Breast epithelium (tissue), 4 donors: ENCODE data around the gene DR1. TPM values are rescaled to one million over a fixed set of nuclear protein-coding genes. Genes with fewer than 3 reads are reported as not detected.

Source experiments
- DNase-seq, 2 donors: peaks; one replicate each; pipeline ENCODE4 v3.0.0-alpha.2; 2019; ENCODE audit warnings: low spot score in 2 of 2
- H3K27ac ChIP-seq, 2 donors: fragments of 200-600 bp; sonication (generic) in 1 of 2; one replicate each; pipeline ENCODE4 v1.5.1; 2016 to 2019; ENCODE audit warnings: mild to moderate bottlenecking in 1 of 2
- H3K27me3 ChIP-seq, 2 donors: fragments of 200-600 bp; sonication (generic) in 1 of 2; one replicate each; pipeline versions ENCODE4 v1.5.1 to v1.6.0; 2017 to 2019; ENCODE audit warnings: control low read depth in 1 of 2, mild to moderate bottlenecking in 1 of 2
- H3K36me3 ChIP-seq: fragments of 200-600 bp; one replicate; pipeline ENCODE4 v1.5.1; 2019
- H3K4me1 ChIP-seq, 2 donors: fragments of 200-600 bp; sonication (generic); one replicate each; pipeline ENCODE4 v1.5.1; 2016 to 2019; ENCODE audit warnings: control low read depth in 1 of 2
- H3K4me3 ChIP-seq, 3 donors: fragments of 200-600 bp; sonication (generic); 1 replicate in 2 of 3; 2 replicates in 1 of 3; pipeline ENCODE4 v1.5.1; 2016 to 2019; ENCODE audit warnings: mild to moderate bottlenecking in 3 of 3, moderate library complexity in 2 of 3
- H3K9me3 ChIP-seq, 2 donors: fragments of 200-600 bp; sonication (generic) in 1 of 2; one replicate each; pipeline ENCODE4 v1.5.1; 2016 to 2019; ENCODE audit warnings: control low read depth in 1 of 2
- CTCF ChIP-seq, 3 donors: fragments of 450-650 bp; IDR thresholded peaks; one replicate each; pipeline ENCODE4 v1.5.1; 2016 to 2017; ENCODE audit warnings: antibody characterized with exemption in 3 of 3, mild to moderate bottlenecking in 3 of 3, moderate library complexity in 3 of 3
- POLR2A ChIP-seq: fragments of 450-650 bp; IDR thresholded peaks from one replicate; pipeline ENCODE4 v1.6.1; 2016; ENCODE audit warnings: antibody characterized with exemption, mild to moderate bottlenecking, moderate library complexity
- POLR2AphosphoS5 ChIP-seq, 3 donors: sonication (generic); formaldehyde crosslinking; IDR thresholded peaks; one replicate each; pipeline ENCODE4 v1.6.1; 2017; ENCODE audit warnings: antibody characterized with exemption in 3 of 3
- intact Hi-C: fragments of 100-400 bp; cut with DNase I; formaldehyde crosslinking; loops from one replicate; pipeline ENCODE4 v1.15.1; 2023; ENCODE audit warnings: low total_unique reads
- total RNA-seq, 3 donors: library from RNA; depleted of rRNA; stranded (reverse); fragments of >200 nt; gene quantifications; one replicate each; pipeline ENCODE4 v1.1.0, GENCODE V29; 2016

DR1 gene
- total RNA-seq, 3 donors from 2014 or later = 23.6 to 33.1 (median 31.0) TPM

GRCh38 chr1:93330196-93330595 is 15.5 kb upstream of the DR1 start:
- Histone ChIP-seq H3K4me3 (no peak overlapping the region), H3K27ac (no peak overlapping the region), H3K4me1 (no peaks in the 10 kb centered on the region), H3K36me3 (no peaks in the 10 kb centered on the region), H3K27me3 (no peaks in the 10 kb centered on the region), H3K9me3 (no peaks in the 10 kb centered on the region)
- DNase-seq = no peak
- intact Hi-C loops = no loop called here
- TF ChIP-seq CTCF (IDR thresholded peaks at IDR 0.05) = no peak
- TF ChIP-seq POLR2AphosphoS5 (IDR thresholded peaks at IDR 0.05) = no peak
- no peak for TF ChIP-seq POLR2A

- Histone ChIP-seq H3K4me1 (no peaks in the 10 kb centered on the region), H3K27me3 (no peaks in the 10 kb centered on the region), H3K36me3 (no peaks in the 10 kb centered on the region), H3K9me3 (no peaks in the 10 kb centered on the region), H3K4me3 (no peak overlapping the region), H3K27ac (no peak overlapping the region)
- intact Hi-C loops = no loop called here
- no peak for DNase-seq
- no peak for TF ChIP-seq POLR2AphosphoS5 (IDR thresholded peaks at IDR 0.05)
- no peak for TF ChIP-seq POLR2A
- TF ChIP-seq CTCF (IDR thresholded peaks at IDR 0.05) = no peak
Observed at GRCh38 chr1:93330617-93331016, 15.1 kb upstream of the DR1 start.

GRCh38 chr1:93331412-93331811 is 14.3 kb upstream of the DR1 start:
- Histone ChIP-seq H3K9me3 (no peaks in the 10 kb centered on the region), H3K36me3 (no peaks in the 10 kb centered on the region), H3K4me1 (no peaks in the 10 kb centered on the region), H3K27me3 (no peaks in the 10 kb centered on the region), H3K27ac (no peak overlapping the region), H3K4me3 (no peak overlapping the region)
- intact Hi-C loops = no loop called here
- TF ChIP-seq POLR2AphosphoS5 (IDR thresholded peaks at IDR 0.05) = no peak
- TF ChIP-seq CTCF (IDR thresholded peaks at IDR 0.05) = no peak
- no peak for TF ChIP-seq POLR2A
- no peak for DNase-seq

GRCh38 chr1:93332368-93332767 is 13.3 kb upstream of the DR1 start:
- TF ChIP-seq POLR2A = no peak
- TF ChIP-seq CTCF (IDR thresholded peaks at IDR 0.05) = no peak
- TF ChIP-seq POLR2AphosphoS5 (IDR thresholded peaks at IDR 0.05) = no peak
- intact Hi-C loops = no loop called here

GRCh38 chr1:93338387-93339146 is 7.1 kb upstream of the DR1 start:
- Histone ChIP-seq H3K4me3 (no peak overlapping the region), H3K27ac (no peak overlapping the region), H3K36me3 (no peaks in the 10 kb centered on the region), H3K4me1 (no peaks in the 10 kb centered on the region), H3K9me3 (no peaks in the 10 kb centered on the region), H3K27me3 (no peaks in the 10 kb centered on the region)
- no peak for TF ChIP-seq CTCF (IDR thresholded peaks at IDR 0.05)
- no peak for TF ChIP-seq POLR2AphosphoS5 (IDR thresholded peaks at IDR 0.05)
- no peak for TF ChIP-seq POLR2A
- intact Hi-C loops = no loop called here
- no peak for DNase-seq

More at GRCh38 chr1:93332368-93332767, 13.3 kb upstream of the DR1 start:
- DNase-seq = no peak
- Histone ChIP-seq H3K9me3 (no peaks in the 10 kb centered on the region), H3K4me1 (no peaks in the 10 kb centered on the region), H3K4me3 (no peak overlapping the region), H3K36me3 (no peaks in the 10 kb centered on the region), H3K27ac (no peak overlapping the region), H3K27me3 (no peaks in the 10 kb centered on the region)
